ENCODE measurements around the gene MAP2K7. TPM values are rescaled to one million over a fixed set of nuclear protein-coding genes. Genes with fewer than 3 reads are reported as not detected.

MAP2K7 gene
- total and polyA plus RNA-seq, 10 donors: 12.4 to 44.3 (median 28.2) TPM

DNA sequence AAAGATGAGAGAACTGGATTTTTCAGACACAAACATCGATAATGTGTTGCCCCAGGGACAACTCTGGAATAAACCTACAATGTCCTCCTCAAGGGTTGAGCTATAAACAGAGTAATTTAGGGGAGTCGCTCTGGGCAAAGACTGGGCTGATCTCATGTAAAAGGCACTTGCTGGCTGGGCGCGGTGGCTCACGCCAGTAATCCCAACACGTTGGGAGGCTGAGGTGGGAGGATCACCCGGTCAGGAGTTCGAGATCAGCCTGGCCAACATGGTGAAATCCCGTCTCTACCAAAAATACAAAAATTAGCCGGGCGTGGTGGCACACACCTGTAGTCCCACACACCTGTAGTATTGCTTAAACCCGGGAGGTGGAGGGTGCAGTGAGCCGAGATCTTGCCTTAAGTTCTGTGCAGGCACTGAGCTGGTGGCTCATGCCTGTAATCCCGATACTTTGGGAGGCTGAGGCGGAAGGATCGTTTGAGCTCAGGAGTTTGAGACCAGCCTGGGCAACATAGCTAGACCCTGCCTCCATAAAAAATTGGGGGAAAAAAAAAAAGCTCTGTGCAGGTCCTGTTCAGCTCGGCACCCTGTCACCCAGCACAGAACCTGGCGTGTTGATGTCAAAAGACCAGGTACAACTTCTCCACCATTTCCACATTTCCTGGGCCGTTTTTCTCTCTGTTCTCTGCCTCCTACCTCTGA is 38.4 kb downstream of the MAP2K7 start:
- intact Hi-C loops (cut with DNase I; ENCODE audit: low total_unique reads): loop anchor here (10.0 kb wide), 1 partner anchor 63 kb away; the partner anchor contains the start of gene ELAVL1
- no peak overlapping the region for H3K27ac ChIP-seq
- TF ChIP-seq CTCF (IDR thresholded peaks at IDR 0.05 in 8 of 11, conservative IDR thresholded peaks at IDR 0.05 in 3 of 11): no peak
- no peak for TF ChIP-seq POLR2AphosphoS5 (IDR thresholded peaks at IDR 0.05)
- TF ChIP-seq POLR2A (IDR thresholded peaks at IDR 0.05): no peak
- no peaks in the 10 kb centered on the region for H3K27me3 ChIP-seq (replicated peaks in 1 of 7)
- H3K4me3 ChIP-seq: peak overlapping the region in 6 of 8 donors; percentile 57 to 94 (median 78)
- peaks cover 0 to 45% (median 34%) of the 10 kb centered on the region in 6 donors for H3K36me3 ChIP-seq
- no peak for DNase-seq
- H3K4me1 ChIP-seq: peaks cover 5 to 63% (median 33%) of the 10 kb centered on the region in 6 donors
- no peaks in the 10 kb centered on the region for H3K9me3 ChIP-seq
- WGBS, 5 donors: 88 to 94% (median 90%) methylated on average over 19 of the region's 19 CpGs

DNA sequence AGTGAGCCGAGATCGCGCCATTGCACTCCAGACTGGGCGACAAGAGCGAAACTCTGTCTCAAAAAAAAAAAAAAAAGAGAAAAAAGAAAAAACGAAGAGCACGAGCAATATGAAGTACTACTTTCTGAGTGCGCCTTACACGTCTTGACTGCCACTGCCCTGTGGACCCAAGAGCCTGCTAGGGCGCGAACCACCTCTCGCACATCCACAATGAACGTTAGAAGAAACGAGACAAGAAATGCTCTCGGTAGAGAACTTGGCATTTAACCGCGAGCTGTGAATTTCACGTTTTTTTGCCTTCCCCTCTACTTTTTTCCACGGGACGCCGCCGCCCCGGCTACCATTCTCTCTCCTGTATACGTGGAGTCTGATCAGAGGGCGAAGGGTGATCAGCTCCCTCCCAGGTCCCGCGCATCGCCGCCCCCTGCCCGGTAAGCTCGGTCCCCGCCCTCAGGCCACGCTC is 39.3 kb downstream of the MAP2K7 start:
- intact Hi-C loops (cut with DNase I; ENCODE audit: low total_unique reads): loop anchor here (10.0 kb wide), 1 partner anchor 62 kb away; the partner anchor contains the start of gene ELAVL1
- H3K9me3 ChIP-seq: no peaks in the 10 kb centered on the region
- 4 to 6% (median 6%) methylated on average over 32 to 33 of the region's 33 CpGs for WGBS, 5 donors
- H3K36me3 ChIP-seq: peaks cover 0 to 35% (median 24%) of the 10 kb centered on the region in 6 donors
- H3K27me3 ChIP-seq (replicated peaks in 1 of 7): no peaks in the 10 kb centered on the region
- no peak for DNase-seq
- TF ChIP-seq POLR2A (IDR thresholded peaks at IDR 0.05) (no peak), CTCF (IDR thresholded peaks at IDR 0.05 in 8 of 11, conservative IDR thresholded peaks at IDR 0.05 in 3 of 11) (no peak), POLR2AphosphoS5 (IDR thresholded peaks at IDR 0.05) (no peak)
- peak overlapping the region; percentile 56 to 94 (median 78) for H3K4me3 ChIP-seq
- peak overlapping the region; percentile 82 to 98 (median 96) for H3K27ac ChIP-seq
- peaks cover 5 to 63% (median 33%) of the 10 kb centered on the region in 6 donors for H3K4me1 ChIP-seq

- 0% methylated on average over 23 to 56 of the region's 56 CpGs for WGBS, 5 donors
- H3K9me3 ChIP-seq: no peaks in the 10 kb centered on the region
- peaks cover 5 to 59% (median 33%) of the 10 kb centered on the region in 6 donors for H3K4me1 ChIP-seq
- H3K36me3 ChIP-seq: peaks cover 0 to 29% (median 22%) of the 10 kb centered on the region in 6 donors
- H3K27ac ChIP-seq: peak within 1 kb of the TSS; percentile 82 to 98 (median 96)
- H3K27me3 ChIP-seq (replicated peaks in 1 of 7): no peaks in the 10 kb centered on the region
- intact Hi-C loops (cut with DNase I; ENCODE audit: low total_unique reads): loop anchor here (10.0 kb wide), 1 partner anchor 61 kb away; the partner anchor contains the start of gene ELAVL1
- no peak for TF ChIP-seq CTCF (IDR thresholded peaks at IDR 0.05 in 8 of 11, conservative IDR thresholded peaks at IDR 0.05 in 3 of 11)
- TF ChIP-seq POLR2A (IDR thresholded peaks at IDR 0.05): peak; percentile 50 to 78 (median 57)
- TF ChIP-seq POLR2AphosphoS5 (IDR thresholded peaks at IDR 0.05): peak; percentile 94 to 96 (median 96)
- DNase-seq: peak; percentile 99
- H3K4me3 ChIP-seq: peak within 1 kb of the TSS; percentile 57 to 94 (median 78)
These were observed 39.9 kb downstream of the MAP2K7 start, which contains the start of gene TIMM44 for GRCh38 chr19:7943444-7944176. TIMM44 (minus strand) TSS chr19:7943666; CDS start chr19:7943651, 15 bp downstream.

All from spleen (tissue), 11 donors.